GM18526 (cell line): Measurements from ENCODE around the gene EPHA8.

ENCODE experiments used
- POLR2A ChIP-seq: IDR thresholded peaks from 3 replicates; pipeline ENCODE4 v1.6.1; 2011; ENCODE audit not compliant: insufficient read length; ENCODE audit errors: extremely low read depth

The EPHA8 gene

GRCh38 chr1:22608361-22608760, 45.1 kb downstream of the EPHA8 start:
- TF ChIP-seq POLR2A = no peak

GRCh38 chr1:22609291-22609690, 46.0 kb downstream of the EPHA8 start:
- TF ChIP-seq POLR2A = no peak

- no peak for TF ChIP-seq POLR2A
These were observed 48.2 kb downstream of the EPHA8 start for GRCh38 chr1:22611530-22611947.

- TF ChIP-seq POLR2A = no peak
These were observed 49.6 kb downstream of the EPHA8 start for GRCh38 chr1:22612671-22613571.

GRCh38 chr1:22613572-22613918, 50.3 kb downstream of the EPHA8 start:
- TF ChIP-seq POLR2A = no peak

- no peak for TF ChIP-seq POLR2A
These were observed 50.7 kb downstream of the EPHA8 start for GRCh38 chr1:22613951-22614350.

GRCh38 chr1:22615886-22616285, 52.6 kb downstream of the EPHA8 start:
- no peak for TF ChIP-seq POLR2A

- no peak for TF ChIP-seq POLR2A
These were observed 53.3 kb downstream of the EPHA8 start for GRCh38 chr1:22616571-22616970.

- no peak for TF ChIP-seq POLR2A
These were observed 54.8 kb downstream of the EPHA8 start for GRCh38 chr1:22618056-22618455.

GRCh38 chr1:22619252-22619651, 56.0 kb downstream of the EPHA8 start:
- no peak for TF ChIP-seq POLR2A

- TF ChIP-seq POLR2A = no peak
These were observed 56.5 kb downstream of the EPHA8 start for GRCh38 chr1:22619798-22620197.

- no peak for TF ChIP-seq POLR2A
These were observed 58.5 kb downstream of the EPHA8 start for GRCh38 chr1:22621761-22622160.

GRCh38 chr1:22625262-22625925, 62.1 kb downstream of the EPHA8 start:
- TF ChIP-seq POLR2A = no peak

GRCh38 chr1:22626237-22627157, 63.2 kb downstream of the EPHA8 start:
- no peak for TF ChIP-seq POLR2A

- no peak for TF ChIP-seq POLR2A
These were observed 64.0 kb downstream of the EPHA8 start for GRCh38 chr1:22627331-22627730.

- no peak for TF ChIP-seq POLR2A
These were observed 65.6 kb downstream of the EPHA8 start for GRCh38 chr1:22628698-22629444.
